Mesendoderm (in vitro differentiated cells): ENCODE data around the gene YLPM1.

Experiments used
- DNase-seq: peaks from one replicate; pipeline ENCODE4 v3.0.0; 2013
- H2AK5ac ChIP-seq: 2 replicates; pipeline ENCODE4 v1.6.1; 2013; ENCODE audit warnings: low read length, inconsistent platforms
- H2BK120ac ChIP-seq: 2 replicates; pipeline ENCODE4 v1.6.1; 2013; ENCODE audit warnings: low read depth, mild to moderate bottlenecking, low read length, moderate library complexity, mixed read lengths
- H2BK15ac ChIP-seq: replicated peaks from 2 replicates; pipeline ENCODE4 v1.6.1; 2013; ENCODE audit warnings: low read depth, mild to moderate bottlenecking, moderate library complexity
- H2BK5ac ChIP-seq: 2 replicates; pipeline ENCODE4 v1.6.1; 2013; ENCODE audit warnings: low read length, inconsistent platforms
- H3K18ac ChIP-seq: 2 replicates; pipeline ENCODE4 v1.6.1; 2013; ENCODE audit warnings: mild to moderate bottlenecking, low read length, mixed read lengths
- H3K23ac ChIP-seq: one replicate; pipeline ENCODE4 v1.6.1; 2013; ENCODE audit warnings: low read length
- H3K27ac ChIP-seq: 2 replicates; pipeline ENCODE4 v1.5.1; 2013; ENCODE audit warnings: low read depth, mild to moderate bottlenecking, inconsistent platforms, low read length, moderate library complexity
- H3K27me3 ChIP-seq: 2 replicates; pipeline ENCODE4 v1.6.1; 2013; ENCODE audit warnings: low read length, control low read depth, mild to moderate bottlenecking, inconsistent platforms; ENCODE audit not compliant: insufficient read depth, poor library complexity
- H3K36me3 ChIP-seq: 2 replicates; pipeline ENCODE4 v1.6.1; 2013; ENCODE audit warnings: low read length, inconsistent platforms; ENCODE audit not compliant: control insufficient read depth, insufficient read depth
- H3K4ac ChIP-seq: one replicate; pipeline ENCODE4 v1.6.1; 2013; ENCODE audit warnings: low read depth, mild to moderate bottlenecking, low read length, moderate library complexity
- H3K4me1 ChIP-seq: 2 replicates; pipeline ENCODE4 v1.6.1; 2013; ENCODE audit warnings: low read depth, low read length, inconsistent platforms; ENCODE audit not compliant: control insufficient read depth
- H3K4me2 ChIP-seq: 2 replicates; pipeline ENCODE4 v1.6.1; 2013; ENCODE audit warnings: low read length
- H3K4me3 ChIP-seq: 2 replicates; pipeline ENCODE4 v1.5.1; 2013; ENCODE audit warnings: mild to moderate bottlenecking, low read length
- H3K56ac ChIP-seq: one replicate; pipeline ENCODE4 v1.6.1; 2013; ENCODE audit warnings: low read length
- H3K79me1 ChIP-seq: 2 replicates; pipeline ENCODE4 v1.6.1; 2013; ENCODE audit warnings: low read length, inconsistent platforms
- H3K79me2 ChIP-seq: 2 replicates; pipeline ENCODE4 v1.6.1; 2013; ENCODE audit warnings: mild to moderate bottlenecking, low read length; ENCODE audit not compliant: control insufficient read depth, insufficient read depth
- H3K9ac ChIP-seq: 2 replicates; pipeline ENCODE4 v1.6.1; 2013; ENCODE audit warnings: low read length, inconsistent platforms
- H4K5ac ChIP-seq: one replicate; pipeline ENCODE4 v1.6.1; 2013; ENCODE audit warnings: low read length
- H4K8ac ChIP-seq: one replicate; pipeline ENCODE4 v1.6.1; 2013; ENCODE audit warnings: low read depth, mild to moderate bottlenecking, control low read depth, low read length, moderate library complexity
- WGBS: extraction: QIAGEN DNeasy Blood & Tissue Kit; methylation state at CpG from one replicate; pipeline ENCODE4 v1.1.7; 2013; ENCODE audit warnings: low lambda C conversion rate, missing lambda C conversion rate; ENCODE audit not compliant: insufficient coverage; ENCODE audit errors: extremely low coverage; 5-methylcytosine and 5-hydroxymethylcytosine counted together

Gene YLPM1

GRCh38 chr14:74864198-74864597 lies 101.1 kb downstream of the YLPM1 start:
- Histone ChIP-seq H3K4ac (no peak overlapping the region), H3K9ac (no peak overlapping the region), H3K56ac (no peak overlapping the region), H3K23ac (no peak overlapping the region), H3K27ac (no peak overlapping the region), H4K5ac (no peak overlapping the region), H4K8ac (no peak overlapping the region), H3K18ac (no peak overlapping the region), H2AK5ac (no peak overlapping the region), H3K36me3 (no peaks in the 10 kb centered on the region), H2BK5ac (no peak overlapping the region), H3K4me3 (no peak overlapping the region), H3K4me2 (no peak overlapping the region), H3K79me1 (no peaks in the 10 kb centered on the region), H3K79me2 (no peaks in the 10 kb centered on the region), H2BK120ac (no peak overlapping the region), H3K4me1 (no peaks in the 10 kb centered on the region), H3K27me3 (no peaks in the 10 kb centered on the region), H2BK15ac (no peak overlapping the region)
- WGBS = no CpG with 5 or more reads among the region's 9 CpGs
- DNase-seq = no peak

GRCh38 chr14:74865156-74865555 lies 102.0 kb downstream of the YLPM1 start:
- Histone ChIP-seq H3K4me2 (no peak overlapping the region), H3K4me3 (no peak overlapping the region), H2BK120ac (no peak overlapping the region), H2AK5ac (no peak overlapping the region), H3K4me1 (no peaks in the 10 kb centered on the region), H3K79me1 (no peaks in the 10 kb centered on the region), H3K79me2 (no peaks in the 10 kb centered on the region), H4K5ac (no peak overlapping the region), H2BK15ac (no peak overlapping the region), H3K18ac (no peak overlapping the region), H3K23ac (no peak overlapping the region), H4K8ac (no peak overlapping the region), H3K9ac (no peak overlapping the region), H3K4ac (no peak overlapping the region), H2BK5ac (no peak overlapping the region), H3K56ac (no peak overlapping the region), H3K27ac (no peak overlapping the region), H3K36me3 (no peaks in the 10 kb centered on the region), H3K27me3 (no peaks in the 10 kb centered on the region)
- no peak for DNase-seq
- no CpG with 5 or more reads among the region's 5 CpGs for WGBS

- no peak overlapping the region for H4K5ac ChIP-seq
- no peak overlapping the region for H4K8ac ChIP-seq
- H3K27ac ChIP-seq = no peak overlapping the region
- H3K36me3 ChIP-seq = no peaks in the 10 kb centered on the region
- H3K4me2 ChIP-seq = no peak overlapping the region
- no peaks in the 10 kb centered on the region for H3K79me2 ChIP-seq
- H2AK5ac ChIP-seq = no peak overlapping the region
- H2BK5ac ChIP-seq = no peak overlapping the region
- H3K4me1 ChIP-seq = no peaks in the 10 kb centered on the region
- no peaks in the 10 kb centered on the region for H3K27me3 ChIP-seq
- DNase-seq = no peak
- H2BK15ac ChIP-seq = no peak overlapping the region
- H3K4ac ChIP-seq = no peak overlapping the region
- H2BK120ac ChIP-seq = no peak overlapping the region
- no peak overlapping the region for H3K56ac ChIP-seq
- no peak overlapping the region for H3K4me3 ChIP-seq
- H3K79me1 ChIP-seq = no peaks in the 10 kb centered on the region
- no CpG with 5 or more reads among the region's 3 CpGs for WGBS
- H3K18ac ChIP-seq = no peak overlapping the region
- H3K9ac ChIP-seq = no peak overlapping the region
- no peak overlapping the region for H3K23ac ChIP-seq
Measured at GRCh38 chr14:74866708-74867389, 103.7 kb downstream of the YLPM1 start.

- no peak overlapping the region for H2BK5ac ChIP-seq
- no peak overlapping the region for H3K27ac ChIP-seq
- H3K27me3 ChIP-seq = no peaks in the 10 kb centered on the region
- H4K8ac ChIP-seq = no peak overlapping the region
- no peaks in the 10 kb centered on the region for H3K79me1 ChIP-seq
- no peak overlapping the region for H3K18ac ChIP-seq
- WGBS = no CpG with 5 or more reads among the region's 5 CpGs
- no peak overlapping the region for H3K4me3 ChIP-seq
- H2BK120ac ChIP-seq = no peak overlapping the region
- no peak overlapping the region for H2BK15ac ChIP-seq
- no peak for DNase-seq
- H3K56ac ChIP-seq = no peak overlapping the region
- no peak overlapping the region for H3K9ac ChIP-seq
- no peak overlapping the region for H3K4ac ChIP-seq
- no peaks in the 10 kb centered on the region for H3K36me3 ChIP-seq
- H3K23ac ChIP-seq = no peak overlapping the region
- H2AK5ac ChIP-seq = no peak overlapping the region
- H3K79me2 ChIP-seq = no peaks in the 10 kb centered on the region
- H4K5ac ChIP-seq = no peak overlapping the region
- no peak overlapping the region for H3K4me2 ChIP-seq
- H3K4me1 ChIP-seq = no peaks in the 10 kb centered on the region
Measured at GRCh38 chr14:74867673-74868072, 104.6 kb downstream of the YLPM1 start.

GRCh38 chr14:74868739-74869138 lies 105.6 kb downstream of the YLPM1 start:
- Histone ChIP-seq H3K36me3 (no peaks in the 10 kb centered on the region), H2AK5ac (no peak overlapping the region), H3K27me3 (no peaks in the 10 kb centered on the region), H2BK5ac (no peak overlapping the region), H3K23ac (no peak overlapping the region), H3K4me2 (no peak overlapping the region), H3K18ac (no peak overlapping the region), H3K56ac (no peak overlapping the region), H2BK120ac (no peak overlapping the region), H3K27ac (no peak overlapping the region), H3K4me1 (no peaks in the 10 kb centered on the region), H3K9ac (no peak overlapping the region), H2BK15ac (no peak overlapping the region), H4K8ac (no peak overlapping the region), H3K4me3 (no peak overlapping the region), H4K5ac (no peak overlapping the region), H3K79me2 (no peaks in the 10 kb centered on the region), H3K4ac (no peak overlapping the region), H3K79me1 (no peaks in the 10 kb centered on the region)
- no CpG with 5 or more reads among the region's 8 CpGs for WGBS
- DNase-seq = no peak

- Histone ChIP-seq H3K79me1 (no peaks in the 10 kb centered on the region), H3K27ac (no peak overlapping the region), H3K4me1 (no peaks in the 10 kb centered on the region), H4K8ac (no peak overlapping the region), H3K23ac (no peak overlapping the region), H3K18ac (no peak overlapping the region), H3K79me2 (no peaks in the 10 kb centered on the region), H3K4me3 (no peak overlapping the region), H3K56ac (no peak overlapping the region), H2BK120ac (no peak overlapping the region), H4K5ac (no peak overlapping the region), H2BK5ac (no peak overlapping the region), H3K4ac (no peak overlapping the region), H3K4me2 (no peak overlapping the region), H3K27me3 (no peaks in the 10 kb centered on the region), H2AK5ac (no peak overlapping the region), H3K9ac (no peak overlapping the region), H3K36me3 (no peaks in the 10 kb centered on the region), H2BK15ac (no peak overlapping the region)
- WGBS = no CpG with 5 or more reads among the region's 4 CpGs
- no peak for DNase-seq
Measured at GRCh38 chr14:74871819-74872218, 108.7 kb downstream of the YLPM1 start.
